Activated naive CD4-positive, alpha-beta T cell treated with anti-CD3 and anti-CD28 coated beads, Interleukin-2, amount 10 ng/mL, durations not matched to agents 7 days and 5 days (primary cell): ENCODE measurements around the gene DOCK2.
A peak's percentile ranks its signal among the peaks of the same experiment; 100 is the strongest.
"Not testable (repeated sequence)": the region's sequence is repeated elsewhere in the genome, so short reads cannot be mapped to it uniquely, and the experiment has no call there.

Experiments
- CTCF ChIA-PET: fragments of 350-600 bp; sonication (Branson Sonifier 250); formaldehyde crosslinking; loops from one replicate; lab custom pipeline; 2021; ENCODE audit warnings: antibody characterized with exemption; lab: Charles Lee
- DNase-seq: peaks from one replicate; pipeline ENCODE4 v3.0.0-alpha.2; 2020
- H3K27ac Mint-ChIP-seq: one replicate; pipeline ENCODE4 v1.8.0; 2021; ENCODE audit warnings: mild to moderate bottlenecking, moderate library complexity, mixed read lengths
- H3K27me3 Mint-ChIP-seq: one replicate; pipeline ENCODE4 v1.8.0; 2021; ENCODE audit warnings: mild to moderate bottlenecking, mixed read lengths
- H3K36me3 Mint-ChIP-seq: one replicate; pipeline ENCODE4 v1.8.0; 2021; ENCODE audit warnings: mixed read lengths
- H3K4me1 Mint-ChIP-seq: one replicate; pipeline ENCODE4 v1.8.0; 2021; ENCODE audit warnings: mixed read lengths
- H3K4me3 Mint-ChIP-seq: one replicate; pipeline ENCODE4 v1.8.0; 2021; ENCODE audit warnings: mild to moderate bottlenecking, moderate library complexity, mixed read lengths
- H3K9me3 Mint-ChIP-seq: one replicate; pipeline ENCODE4 v1.8.0; 2021; ENCODE audit warnings: mixed read lengths

The DOCK2 gene

GRCh38 chr5:169650701-169651331 is 13.7 kb downstream of the DOCK2 start:
- peak overlapping the region; percentile 93 for H3K27ac Mint-ChIP-seq
- no peaks in the 10 kb centered on the region for H3K9me3 Mint-ChIP-seq
- peaks cover 98% of the 10 kb centered on the region for H3K4me1 Mint-ChIP-seq
- no peak for DNase-seq
- H3K27me3 Mint-ChIP-seq: no peaks in the 10 kb centered on the region
- peaks cover 79% of the 10 kb centered on the region for H3K36me3 Mint-ChIP-seq
- peak overlapping the region; percentile 61 for H3K4me3 Mint-ChIP-seq
- CTCF ChIA-PET: interaction anchor here (1.5 kb wide), 1 partner anchor 9 kb away, joined by 3 read pairs; no protein-coding TSS in a partner anchor

DNA sequence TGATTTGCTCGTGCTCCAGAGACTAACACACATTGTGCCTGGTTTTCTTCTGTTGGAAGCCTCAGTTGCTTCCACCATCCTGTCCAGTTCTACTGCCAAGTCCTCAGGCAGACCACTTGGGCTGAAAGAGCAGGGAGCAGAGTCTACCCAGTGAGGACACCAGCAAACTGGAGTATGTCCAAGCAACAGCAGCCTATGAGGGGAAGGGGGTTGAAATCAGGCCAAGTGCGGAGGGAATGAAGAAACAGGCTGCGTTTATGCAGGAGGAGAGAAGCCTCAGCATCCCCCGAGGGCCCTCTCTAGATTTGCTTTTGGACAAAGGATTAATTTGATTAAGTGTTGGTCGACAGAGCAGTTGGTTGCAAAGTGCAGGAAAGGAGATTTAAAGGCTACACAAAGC is 14.5 kb downstream of the DOCK2 start:
- H3K27ac Mint-ChIP-seq: peak overlapping the region; percentile 93
- H3K27me3 Mint-ChIP-seq: no peaks in the 10 kb centered on the region
- peak overlapping the region; percentile 61 for H3K4me3 Mint-ChIP-seq
- no peaks in the 10 kb centered on the region for H3K9me3 Mint-ChIP-seq
- peaks cover 98% of the 10 kb centered on the region for H3K4me1 Mint-ChIP-seq
- H3K36me3 Mint-ChIP-seq: peaks cover 79% of the 10 kb centered on the region
- no peak for DNase-seq
- CTCF ChIA-PET: interaction anchor here (1.5 kb wide), 1 partner anchor 10 kb away, joined by 3 read pairs; no protein-coding TSS in a partner anchor

GRCh38 chr5:169652057-169652456 is 15.0 kb downstream of the DOCK2 start:
- Mint-ChIP-seq H3K9me3 (no peaks in the 10 kb centered on the region), H3K27ac (peak overlapping the region; percentile 51), H3K4me1 (peaks cover 98% of the 10 kb centered on the region), H3K27me3 (no peaks in the 10 kb centered on the region), H3K4me3 (no peak overlapping the region), H3K36me3 (peaks cover 80% of the 10 kb centered on the region)
- CTCF ChIA-PET: interaction anchor here (1.0 kb wide), 1 partner anchor 19 kb away, joined by 3 read pairs; no protein-coding TSS in a partner anchor
- DNase-seq: no peak

- no peak for DNase-seq
- H3K4me1 Mint-ChIP-seq: peaks cover 94% of the 10 kb centered on the region
- H3K4me3 Mint-ChIP-seq: no peak overlapping the region
- no peak overlapping the region for H3K27ac Mint-ChIP-seq
- CTCF ChIA-PET: no interaction called here
- no peaks in the 10 kb centered on the region for H3K27me3 Mint-ChIP-seq
- peaks cover 77% of the 10 kb centered on the region for H3K36me3 Mint-ChIP-seq
- H3K9me3 Mint-ChIP-seq: no peaks in the 10 kb centered on the region
These were observed 16.0 kb downstream of the DOCK2 start for GRCh38 chr5:169653091-169653490.

DNA sequence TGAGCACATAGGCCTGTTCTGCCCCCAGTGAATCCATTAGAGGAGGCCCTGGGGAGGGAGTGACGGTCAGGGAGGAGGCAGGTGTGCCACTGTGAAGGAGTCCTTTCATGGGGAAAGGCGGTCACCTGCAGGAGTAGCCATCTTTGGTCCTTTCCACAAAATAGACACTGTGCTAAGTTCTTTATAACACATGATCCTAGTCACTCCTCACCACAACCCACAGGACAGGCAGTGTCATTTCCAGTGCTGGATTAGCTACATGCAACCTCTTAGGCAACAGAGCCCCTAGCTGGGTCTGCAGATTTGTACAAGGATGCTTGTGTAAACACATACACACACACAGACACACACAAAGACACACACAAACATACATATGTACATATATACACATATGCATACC is 18.3 kb downstream of the DOCK2 start:
- Mint-ChIP-seq H3K27me3 (no peaks in the 10 kb centered on the region), H3K36me3 (peaks cover 74% of the 10 kb centered on the region), H3K4me1 (peaks cover 77% of the 10 kb centered on the region), H3K4me3 (no peak overlapping the region), H3K9me3 (no peaks in the 10 kb centered on the region), H3K27ac (peak overlapping the region; percentile 82)
- CTCF ChIA-PET: no interaction called here
- no peak for DNase-seq

DNA sequence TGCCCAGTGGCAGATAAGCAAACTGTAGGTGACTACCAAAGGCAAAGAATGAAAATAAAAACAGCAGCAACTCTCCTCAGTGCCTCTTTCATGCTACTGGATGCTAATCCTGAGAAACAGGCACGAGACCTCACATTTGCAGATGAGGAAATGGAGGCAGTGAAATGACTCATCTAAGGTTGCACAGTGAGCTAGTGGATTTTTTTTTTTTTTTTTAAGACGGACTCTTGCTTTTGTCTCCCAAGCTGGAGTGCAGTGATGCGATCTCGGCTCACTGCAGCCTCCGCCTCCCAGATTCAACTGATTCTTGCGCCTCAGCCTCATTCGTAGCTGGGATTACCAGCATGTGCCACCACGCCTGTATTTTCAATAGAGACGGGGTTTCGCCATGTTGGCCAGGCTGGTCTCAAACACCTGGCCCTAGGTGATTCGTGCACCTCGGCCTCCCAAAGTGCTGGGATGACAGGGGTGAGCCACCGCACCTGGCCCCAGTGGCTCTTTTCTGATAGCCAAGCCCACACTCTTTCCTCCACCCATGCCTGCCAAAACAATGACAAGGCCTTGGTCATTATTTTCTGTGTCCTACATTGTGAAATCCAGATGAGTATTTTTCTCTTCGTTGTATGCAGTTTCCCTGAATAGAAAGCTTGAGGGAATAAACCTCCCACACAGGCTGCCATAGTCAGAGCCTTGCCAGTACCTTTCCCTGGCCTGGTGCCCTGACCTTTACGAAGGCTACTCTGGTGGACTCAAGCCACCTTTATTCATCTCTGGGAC is 19.2 kb downstream of the DOCK2 start:
- no peak for DNase-seq
- no peak overlapping the region for H3K4me3 Mint-ChIP-seq
- peak overlapping the region; percentile 82 for H3K27ac Mint-ChIP-seq
- peaks cover 68% of the 10 kb centered on the region for H3K4me1 Mint-ChIP-seq
- peaks cover under 1% of the 10 kb centered on the region for H3K9me3 Mint-ChIP-seq
- H3K36me3 Mint-ChIP-seq: peaks cover 73% of the 10 kb centered on the region
- CTCF ChIA-PET: no interaction called here
- H3K27me3 Mint-ChIP-seq: no peaks in the 10 kb centered on the region

- CTCF ChIA-PET: no interaction called here
- H3K27ac Mint-ChIP-seq: peak overlapping the region; percentile 75
- H3K4me3 Mint-ChIP-seq: no peak overlapping the region
- peaks cover 75% of the 10 kb centered on the region for H3K36me3 Mint-ChIP-seq
- H3K27me3 Mint-ChIP-seq: no peaks in the 10 kb centered on the region
- no peak for DNase-seq
- peaks cover 9% of the 10 kb centered on the region for H3K9me3 Mint-ChIP-seq
- peaks cover 60% of the 10 kb centered on the region for H3K4me1 Mint-ChIP-seq
These were observed 20.1 kb downstream of the DOCK2 start for GRCh38 chr5:169657127-169657526.

- Mint-ChIP-seq H3K4me1 (peaks cover 24% of the 10 kb centered on the region), H3K36me3 (peaks cover 65% of the 10 kb centered on the region), H3K9me3 (peaks cover 22% of the 10 kb centered on the region)
These were observed 25.4 kb downstream of the DOCK2 start for GRCh38 chr5:169662451-169662850.

DNA sequence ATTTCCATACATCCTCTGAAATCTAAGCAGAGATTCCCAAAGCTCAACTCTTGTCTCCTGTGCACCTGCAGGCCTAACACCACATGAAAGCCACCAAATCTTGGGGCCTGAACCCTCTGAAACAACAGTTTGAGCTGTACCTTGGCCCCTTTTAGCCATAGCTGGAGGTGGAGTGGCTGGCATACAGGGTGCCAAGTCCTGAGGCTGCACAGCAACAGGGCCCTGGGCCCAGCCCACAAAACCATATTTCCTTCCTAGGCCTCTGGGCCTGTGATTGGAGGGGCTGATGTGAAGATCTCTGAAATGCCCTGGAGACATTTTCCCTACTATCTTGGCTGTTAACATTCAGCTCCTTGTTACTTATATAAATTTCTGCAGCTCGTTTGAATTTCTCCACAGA is 26.5 kb downstream of the DOCK2 start:
- Mint-ChIP-seq H3K27ac (no peak overlapping the region), H3K4me1 (peaks cover 21% of the 10 kb centered on the region), H3K9me3 (peaks cover 22% of the 10 kb centered on the region), H3K4me3 (no peak overlapping the region), H3K27me3 (no peaks in the 10 kb centered on the region), H3K36me3 (peaks cover 61% of the 10 kb centered on the region)
- no peak for DNase-seq
- CTCF ChIA-PET: no interaction called here

More at GRCh38 chr5:169662451-169662850, 25.4 kb downstream of the DOCK2 start:
- H3K27me3 Mint-ChIP-seq, DNase-seq, CTCF ChIA-PET, H3K4me3 Mint-ChIP-seq: not testable (repeated sequence)
- peak overlapping the region; percentile 24 for H3K27ac Mint-ChIP-seq

- peaks cover 57% of the 10 kb centered on the region for H3K36me3 Mint-ChIP-seq
- H3K27ac Mint-ChIP-seq: no peak overlapping the region
- H3K4me1 Mint-ChIP-seq: peaks cover 22% of the 10 kb centered on the region
- peaks cover 21% of the 10 kb centered on the region for H3K9me3 Mint-ChIP-seq
- H3K4me3 Mint-ChIP-seq: no peak overlapping the region
- no peaks in the 10 kb centered on the region for H3K27me3 Mint-ChIP-seq
- CTCF ChIA-PET: no interaction called here
- no peak for DNase-seq
These were observed 29.3 kb downstream of the DOCK2 start for GRCh38 chr5:169666365-169666764.

DNA sequence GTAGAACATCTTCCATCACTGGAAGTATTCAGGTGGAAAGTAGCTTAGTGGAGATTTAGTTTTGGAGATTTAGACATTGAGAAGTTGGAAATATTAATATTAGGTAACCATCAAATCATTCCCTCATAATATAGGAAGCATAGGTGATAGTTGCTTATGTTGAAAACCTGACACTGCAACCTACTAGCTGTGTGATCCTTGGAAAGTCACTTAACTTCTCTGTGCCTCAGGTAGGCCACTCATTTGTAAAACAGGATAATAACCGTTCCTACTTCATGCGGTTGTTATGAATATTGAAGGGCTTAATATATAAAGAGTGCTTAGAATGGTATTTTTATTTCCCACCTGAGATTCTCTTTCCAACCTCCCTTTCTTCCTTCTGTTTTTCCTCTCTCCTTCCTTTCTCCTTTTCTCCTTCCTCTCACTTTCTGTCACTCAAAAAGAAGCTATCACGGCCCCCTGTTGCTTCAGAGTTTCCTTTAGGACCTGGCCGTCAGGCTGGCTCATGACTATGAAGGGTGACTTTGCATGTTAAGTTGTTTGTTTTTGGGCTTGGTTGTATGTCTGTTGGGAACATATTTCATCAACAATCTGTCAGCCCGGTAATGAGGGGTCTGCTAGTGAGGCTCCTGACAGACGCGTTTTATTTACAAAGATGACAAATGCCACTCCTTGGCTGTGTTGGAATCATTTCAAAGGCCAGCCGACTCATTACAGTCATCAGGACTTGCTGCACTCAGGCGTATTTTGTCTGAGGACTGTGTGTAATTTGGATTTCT is 31.0 kb downstream of the DOCK2 start:
- Mint-ChIP-seq H3K4me3 (no peak overlapping the region), H3K9me3 (peaks cover 5% of the 10 kb centered on the region)
- CTCF ChIA-PET: no interaction called here

GRCh38 chr5:169668732-169669131 is 31.7 kb downstream of the DOCK2 start:
- Mint-ChIP-seq H3K4me1 (peaks cover 14% of the 10 kb centered on the region), H3K9me3 (peaks cover 4% of the 10 kb centered on the region), H3K36me3 (peaks cover 46% of the 10 kb centered on the region), H3K27ac (no peak overlapping the region), H3K4me3 (no peak overlapping the region), H3K27me3 (no peaks in the 10 kb centered on the region)
- CTCF ChIA-PET: no interaction called here
- DNase-seq: no peak

More for the DNA sequence above, 31.0 kb downstream of the DOCK2 start:
- H3K36me3 Mint-ChIP-seq: peaks cover 49% of the 10 kb centered on the region
- DNase-seq: no peak
- H3K27me3 Mint-ChIP-seq: no peaks in the 10 kb centered on the region
- peaks cover 18% of the 10 kb centered on the region for H3K4me1 Mint-ChIP-seq
- no peak overlapping the region for H3K27ac Mint-ChIP-seq

DNA sequence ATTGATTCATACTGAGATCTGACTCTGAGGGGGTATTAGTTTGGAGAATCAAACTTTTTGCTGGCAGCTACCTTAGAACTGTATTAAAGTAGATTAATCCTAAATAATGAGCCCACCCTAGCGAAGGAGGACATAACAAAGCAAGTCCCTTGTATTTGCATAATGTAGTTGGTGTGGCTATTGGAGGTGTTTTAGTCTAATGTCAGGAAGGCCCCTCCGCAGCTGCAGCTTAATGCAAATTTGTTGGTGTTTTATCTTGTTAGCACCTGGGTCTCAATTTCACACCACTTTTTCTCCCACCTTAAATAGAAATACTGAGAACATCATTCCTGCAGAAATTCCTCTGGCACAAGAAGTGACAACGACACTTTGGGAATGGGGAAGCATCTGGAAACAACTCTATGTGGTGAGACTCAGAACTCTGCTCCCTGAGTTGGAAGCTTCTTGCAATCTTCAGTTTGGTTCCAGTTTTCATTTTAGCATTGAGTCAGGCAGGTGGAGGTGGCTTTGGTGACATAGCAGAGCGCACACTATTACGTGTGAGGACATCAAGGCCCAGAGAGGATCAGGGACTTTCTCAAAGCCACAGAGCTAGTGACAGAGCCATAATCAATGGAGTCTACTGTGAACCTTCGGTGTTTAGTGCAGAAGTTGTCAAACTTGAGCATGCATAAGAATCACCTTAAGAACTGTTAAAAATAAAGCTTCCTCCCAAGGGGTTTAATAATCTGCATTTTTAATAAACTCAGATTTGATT is 33.9 kb downstream of the DOCK2 start:
- H3K4me1 Mint-ChIP-seq: peaks cover 7% of the 10 kb centered on the region
- DNase-seq: no peak
- H3K36me3 Mint-ChIP-seq: peaks cover 54% of the 10 kb centered on the region
- no peak overlapping the region for H3K4me3 Mint-ChIP-seq
- H3K9me3 Mint-ChIP-seq: no peaks in the 10 kb centered on the region
- CTCF ChIA-PET: interaction anchor here (0.8 to 1.2 kb wide), 2 partner anchors 19 to 33 kb away, joined by 3 to 4 read pairs; no protein-coding TSS in a partner anchor
- no peaks in the 10 kb centered on the region for H3K27me3 Mint-ChIP-seq
- H3K27ac Mint-ChIP-seq: no peak overlapping the region
